SK-N-SH (cell line): ENCODE data around the gene RFX7. TPM values are rescaled to one million over a fixed set of nuclear protein-coding genes. Genes with fewer than 3 reads are reported as not detected.

Source experiments
- CTCF ChIA-PET: fragments of 300-600, 350-600 bp; formaldehyde crosslinking; extraction: SDS; loops from one replicate; lab custom pipeline; 2021; lab: Yijun Ruan, JAX
- POLR2A ChIA-PET: fragments of 350-600 bp; sonication (Branson Sonifier 250); formaldehyde crosslinking; extraction: SDS; loops from one replicate; lab custom pipeline; 2020; ENCODE audit warnings: antibody characterized with exemption, inconsistent platforms; lab: Yijun Ruan, JAX
- DNase-seq: peaks from one replicate; pipeline ENCODE4 v3.0.0; 2012
- H2AFZ ChIP-seq: fragments of 200-600 bp; sonication (generic); 2 replicates; pipeline ENCODE4 v1.8.1; 2016; ENCODE audit warnings: antibody characterized with exemption, mild to moderate bottlenecking, low read depth
- H3F3A ChIP-seq: fragments of 200-600 bp; sonication (generic); replicated peaks from 2 replicates; pipeline ENCODE3; 2016; ENCODE audit warnings: antibody characterized with exemption, mild to moderate bottlenecking; ENCODE audit not compliant: insufficient read depth
- H3K27ac ChIP-seq, 2 experiments: fragments of 200-500 bp in 1 of 2; fragments of 200-600 bp in 1 of 2; sonication (Bioruptor generic) in 1 of 2; sonication (generic), shearing (Covaris generic) in 1 of 2; 2 replicates each; pipeline versions ENCODE4 v1.5.1 to v1.6.1; 2014 to 2016; ENCODE audit warnings: low read depth in 2 of 2, inconsistent platforms in 1 of 2, low read length in 1 of 2, mild to moderate bottlenecking in 1 of 2, mixed read lengths in 1 of 2
- H3K27me3 ChIP-seq: fragments of 200-600 bp; sonication (generic), shearing (Covaris generic); 2 replicates; pipeline ENCODE4 v1.6.1; 2016; ENCODE audit warnings: mixed run types; ENCODE audit not compliant: insufficient read depth
- H3K36me3 ChIP-seq, 2 experiments: fragments of 200-500 bp in 1 of 2; fragments of 200-600 bp in 1 of 2; sonication (Bioruptor generic) in 1 of 2; sonication (generic) in 1 of 2; replicated peaks in 1 of 2; 2 replicates each; pipeline versions ENCODE3 to v1.5.1; 2014 to 2016; ENCODE audit warnings: low read length in 1 of 2, mild to moderate bottlenecking in 1 of 2; ENCODE audit not compliant: insufficient read depth in 2 of 2, control insufficient read depth in 1 of 2
- H3K4me1 ChIP-seq, 2 experiments: fragments of 200-500 bp in 1 of 2; fragments of 200-600 bp in 1 of 2; sonication (Bioruptor generic) in 1 of 2; sonication (generic), shearing (Covaris generic) in 1 of 2; 2 replicates each; pipeline versions ENCODE4 v1.5.1 to v1.6.1; 2014 to 2016; ENCODE audit warnings: low read depth in 1 of 2, low read length in 1 of 2, mixed run types in 1 of 2; ENCODE audit not compliant: insufficient read depth in 2 of 2, control insufficient read depth in 1 of 2
- H3K4me2 ChIP-seq: fragments of 200-600 bp; sonication (generic), shearing (Covaris generic); 2 replicates; pipeline ENCODE4 v1.6.1; 2017; ENCODE audit warnings: mixed run types
- H3K4me3 ChIP-seq, 2 experiments: fragments of 200-500 bp in 1 of 2; fragments of 200-600 bp in 1 of 2; sonication (Bioruptor generic) in 1 of 2; sonication (generic), shearing (Covaris generic) in 1 of 2; 2 replicates each; pipeline versions ENCODE4 v1.5.1 to v1.8.1; 2014 to 2016; ENCODE audit warnings: low read depth in 2 of 2, inconsistent platforms in 1 of 2, low read length in 1 of 2, mild to moderate bottlenecking in 1 of 2, mixed read lengths in 1 of 2, moderate library complexity in 1 of 2
- H3K79me2 ChIP-seq: fragments of 200-600 bp; sonication (generic); 2 replicates; pipeline ENCODE4 v1.8.1; 2017; ENCODE audit warnings: mild to moderate bottlenecking; ENCODE audit not compliant: insufficient read depth
- H3K9ac ChIP-seq: fragments of 200-600 bp; sonication (generic); 2 replicates; pipeline ENCODE4 v1.6.1; 2017; ENCODE audit warnings: mixed run types
- H3K9me2 ChIP-seq: fragments of 200-600 bp; sonication (generic); 2 replicates; pipeline ENCODE4 v1.6.1; 2017; ENCODE audit warnings: mixed run types
- H3K9me3 ChIP-seq: fragments of 200-600 bp; sonication (generic); 2 replicates; pipeline ENCODE4 v1.6.1; 2017; ENCODE audit warnings: mixed run types, mild to moderate bottlenecking, moderate library complexity
- H4K20me1 ChIP-seq: fragments of 200-600 bp; sonication (generic); 2 replicates; pipeline ENCODE4 v1.6.1; 2017; ENCODE audit warnings: mild to moderate bottlenecking, mixed run types; ENCODE audit not compliant: insufficient read depth
- CTCF ChIP-seq: fragments of 200-600 bp; sonication (generic); IDR thresholded peaks from 2 replicates; pipeline ENCODE4 v1.6.1; 2017; ENCODE audit warnings: antibody characterized with exemption, mild to moderate bottlenecking, moderate library complexity
- ELF1 ChIP-seq: IDR thresholded peaks from 2 replicates; pipeline ENCODE4 v1.4.0; 2012
- MAX ChIP-seq: IDR thresholded peaks from 2 replicates; pipeline ENCODE4 v1.4.0; 2012; ENCODE audit warnings: low read depth
- RAD21 ChIP-seq: IDR thresholded peaks from 2 replicates; pipeline ENCODE4 v1.6.1; 2012; ENCODE audit warnings: mild to moderate bottlenecking, low read length
- REST ChIP-seq: IDR thresholded peaks from 2 replicates; pipeline ENCODE4 v1.6.1; 2012; ENCODE audit warnings: mild to moderate bottlenecking, low read depth, low read length, moderate library complexity
- RFX5 ChIP-seq: IDR thresholded peaks from 2 replicates; pipeline ENCODE4 v1.6.1; 2012; ENCODE audit warnings: mild to moderate bottlenecking, improper control_type of control experiment, low read length
- TCF12 ChIP-seq: IDR thresholded peaks from 2 replicates; pipeline ENCODE4 v1.4.0; 2012
- TEAD4 ChIP-seq: IDR thresholded peaks from 2 replicates; pipeline ENCODE4 v1.4.0; 2012; ENCODE audit warnings: mild to moderate bottlenecking, borderline replicate concordance; ENCODE audit not compliant: insufficient read depth
- USF1 ChIP-seq: IDR thresholded peaks from 2 replicates; pipeline ENCODE4 v1.4.0; 2012; ENCODE audit warnings: low read depth, borderline replicate concordance
- USF2 ChIP-seq: fragments of 150-350 bp; IDR thresholded peaks from 2 replicates; pipeline ENCODE4 v1.6.1; 2017; ENCODE audit warnings: antibody characterized with exemption, low read length, low read depth, borderline replicate concordance
- WGBS: methylation state at CpG from one replicate; pipeline ENCODE4 v1.1.6; 2017; ENCODE audit warnings: low lambda C conversion rate; 5-methylcytosine and 5-hydroxymethylcytosine counted together
- polyA plus RNA-seq, 3 experiments: library from polyadenylated mRNA; depleted of rRNA; stranded (reverse); fragments of >200 nt; gene quantifications; 2 replicates each; pipeline ENCODE4 v1.2.3, GENCODE V29; 2012
- small RNA-seq, 7 experiments: library from RNA; depleted of rRNA; stranded (forward); fragments of <200 nt; gene quantifications; one replicate each; pipeline ENCODE3, GENCODE V24; 2012

Gene RFX7
- polyA plus RNA-seq, 1 of the 3 experiments (the other 2 are of a cell fraction) = 2.7 TPM

- no peaks in the 10 kb centered on the region for H3K27me3 ChIP-seq
- no peak overlapping the region for H3K4me3 ChIP-seq
- H3K4me2 ChIP-seq = no peak overlapping the region
- no peaks in the 10 kb centered on the region for H3K9me3 ChIP-seq
- H3K27ac ChIP-seq = peak overlapping the region in 1 of 2 experiments; percentile 37; a peak in 1 of 4 replicates
- no peak overlapping the region; the same call in 1 of the 2 replicates for H3K9ac ChIP-seq
- H3K36me3 ChIP-seq = no peaks in the 10 kb centered on the region
- H3F3A ChIP-seq = peaks cover 22% of the 10 kb centered on the region
- H3K79me2 ChIP-seq = no peaks in the 10 kb centered on the region
- no peaks in the 10 kb centered on the region for H3K9me2 ChIP-seq
- ChIA-PET CTCF (no interaction called here), POLR2A (no interaction called here)
- WGBS = 40% methylated on average over 3 of the region's 3 CpGs
- TF ChIP-seq MAX (peak; percentile 61; the same call in 1 of the 2 replicates), REST (no peak), RFX5 (no peak), ELF1 (no peak), USF1 (peak; percentile 46; the same call in 1 of the 2 replicates), RAD21 (no peak), TEAD4 (no peak), TCF12 (no peak), USF2 (no peak), CTCF (no peak)
- no peaks in the 10 kb centered on the region for H4K20me1 ChIP-seq
- peaks cover 0 to 19% of the 10 kb centered on the region in 2 experiments; a peak in 3 of 4 replicates for H3K4me1 ChIP-seq
- no peak for DNase-seq
- H2AFZ ChIP-seq = peak overlapping the region; percentile 69; the same call in 1 of the 2 replicates
These were observed 205.7 kb downstream of the RFX7 start for GRCh38 chr15:56038015-56038414.

Small RNA genes within 50 kb of the gene (small RNA-seq; reads per million reads assigned to genes)
- gene CD24P2 (0 reads per million in 7 experiments), gene RNU6-1287P (0 reads per million in 7 experiments)

Other genes starting within 250 kb of the RFX7 start
- gene TEX9, start 121.5 kb upstream of the RFX7 start, polyA plus RNA-seq (2012; rRNA removed) = 1.9 and 2.6 TPM in 2 replicates
- 0.42 and 0.90 TPM in 2 replicates for gene MNS1, start 221.3 kb upstream of the RFX7 start, polyA plus RNA-seq (2012; rRNA removed)